Measurements from ENCODE around the gene FGA. TPM values are rescaled to one million over a fixed set of nuclear protein-coding genes. Genes with fewer than 3 reads are reported as not detected.

Gene FGA
- total RNA-seq, 1 experiment from 2014 or later, result 3.9 TPM

DNA sequence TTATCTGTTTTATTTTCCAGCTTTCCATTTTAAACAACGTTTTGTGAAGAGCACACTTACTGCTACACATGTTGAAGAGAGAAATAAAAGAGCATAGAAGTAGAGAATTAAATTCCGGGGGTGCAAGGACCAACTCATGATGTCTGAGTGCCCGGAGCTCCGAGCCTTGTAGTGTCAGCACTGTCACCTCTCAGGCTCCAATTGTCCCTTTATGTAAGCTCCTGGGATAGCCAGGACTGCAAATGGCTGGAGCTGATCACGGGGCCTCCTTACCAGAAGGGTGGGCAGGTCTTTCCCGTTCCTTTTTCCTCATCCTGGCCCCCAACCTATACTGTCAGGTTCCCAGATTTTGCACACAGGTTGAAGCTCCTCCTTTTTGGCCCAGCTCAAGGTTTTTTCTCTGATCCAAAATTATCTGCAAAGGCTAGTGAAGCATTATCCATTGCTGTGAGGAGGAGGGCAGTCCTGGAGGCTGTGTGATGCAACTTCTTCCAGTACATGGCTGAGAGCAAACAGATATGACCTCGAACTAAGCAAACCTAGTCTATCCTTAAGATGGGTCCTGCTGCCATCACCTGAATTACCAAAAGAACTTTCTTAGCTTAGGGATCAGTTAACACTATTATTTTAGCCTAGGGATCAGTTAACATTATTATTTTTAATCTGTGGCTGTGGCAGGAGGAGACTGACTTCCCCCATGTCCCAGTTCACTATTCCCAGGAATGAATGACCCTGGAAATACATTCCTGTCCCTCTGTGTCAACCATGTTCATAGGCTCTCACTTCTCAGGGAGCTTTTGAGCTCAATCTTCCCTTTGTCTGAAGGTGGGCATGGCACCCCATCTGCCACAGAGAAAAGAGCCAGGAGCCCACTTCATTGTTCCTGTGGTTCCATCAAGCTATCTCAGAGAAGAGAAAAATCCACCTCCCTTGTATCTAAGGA lies 22.2 kb upstream of the FGA start, which contains the start of gene FGG:
TSS of gene FGG (minus strand) at position 185 of the 943 bp plus-strand sequence. CDS start at position 138, 47 bp downstream.
- ATAC-seq, result no peak
- ChIA-PET RAD21 (ENCODE audit: low non-redundant PET in 1 of 2, low total read pairs in 2 of 2, uncharacterized antibody in 2 of 2, unreplicated experiment in 2 of 2) (interaction anchor here in 1 of 2 experiments (0.5 kb wide), 1 partner anchor 68 kb away, joined by 3 read pairs; no protein-coding TSS in a partner anchor), CTCF (interaction anchor here (1.0 to 1.8 kb wide), 3 partner anchors 14 to 54 kb away, joined by 3 to 4 read pairs (median 4); no protein-coding TSS in a partner anchor), POLR2A (no interaction called here)
- Histone ChIP-seq H3K9me2 (ENCODE audit: insufficient read depth) (no peaks in the 10 kb centered on the region), H3K27ac (ENCODE audit: low read depth, low read length) (no peak within 1 kb of the TSS), H3K27me3 (ENCODE audit: insufficient read depth, low read length) (no peaks in the 10 kb centered on the region), H3K4me1 (ENCODE audit: control insufficient read depth in 1 of 2, insufficient read depth in 2 of 2, low read length in 2 of 2) (no peaks in the 10 kb centered on the region), H3K9ac (ENCODE audit: low read length) (no peak within 1 kb of the TSS), H2AFZ (ENCODE audit: low read depth, low read length, poor library complexity, severe bottlenecking) (no peak within 1 kb of the TSS), H3K9me3 (ENCODE audit: control insufficient read depth in 1 of 2, insufficient read depth in 1 of 2, low read depth in 1 of 2, low read length in 2 of 2) (no peaks in the 10 kb centered on the region), H3K79me2 (ENCODE audit: insufficient read depth, low read length) (no peaks in the 10 kb centered on the region), H4K20me1 (ENCODE audit: insufficient read depth) (no peaks in the 10 kb centered on the region), H3K36me3 (ENCODE audit: control insufficient read depth in 1 of 2, insufficient read depth in 2 of 2, low read length in 2 of 2) (no peaks in the 10 kb centered on the region), H3K4me2 (ENCODE audit: low read length) (no peak within 1 kb of the TSS), H3K4me3 (replicated peaks in 1 of 2; ENCODE audit: low read depth in 1 of 2, low read length in 2 of 2) (no peak within 1 kb of the TSS)
- no TSS peak for BruUV-seq (replicated peaks)
- no peak for DNase-seq (ENCODE audit: low read depth, low spot score)
- TF ChIP-seq POLR2A (IDR thresholded peaks at IDR 0.05; ENCODE audit: borderline replicate concordance, extremely low read depth, insufficient read depth, insufficient read length) (no peak), CBX3 (IDR thresholded peaks at IDR 0.05; ENCODE audit: low read depth) (no peak), YY1 (IDR thresholded peaks at IDR 0.05; ENCODE audit: extremely low read depth, insufficient replicate concordance, low read depth, low read length) (no peak), EZH2phosphoT487 (IDR thresholded peaks at IDR 0.05; ENCODE audit: borderline replicate concordance) (no peak), EZH2 (IDR thresholded peaks at IDR 0.05) (no peak), SIN3A (IDR thresholded peaks at IDR 0.05; ENCODE audit: low read depth) (no peak), RAD21 (IDR thresholded peaks at IDR 0.05; ENCODE audit: low read depth) (no peak), JUND (IDR thresholded peaks at IDR 0.05) (no peak), ELF1 (IDR thresholded peaks at IDR 0.05; ENCODE audit: borderline replicate concordance, low read depth) (no peak), SRF (IDR thresholded peaks at IDR 0.05; ENCODE audit: low read depth) (no peak)
- TF ChIP-seq, protein P1, sequence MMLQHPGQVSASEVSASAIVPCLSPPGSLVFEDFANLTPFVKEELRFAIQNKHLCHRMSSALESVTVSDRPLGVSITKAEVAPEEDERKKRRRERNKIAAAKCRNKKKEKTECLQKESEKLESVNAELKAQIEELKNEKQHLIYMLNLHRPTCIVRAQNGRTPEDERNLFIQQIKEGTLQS (IDR thresholded peaks at IDR 0.05), result no peak
- TF ChIP-seq, protein P2, sequence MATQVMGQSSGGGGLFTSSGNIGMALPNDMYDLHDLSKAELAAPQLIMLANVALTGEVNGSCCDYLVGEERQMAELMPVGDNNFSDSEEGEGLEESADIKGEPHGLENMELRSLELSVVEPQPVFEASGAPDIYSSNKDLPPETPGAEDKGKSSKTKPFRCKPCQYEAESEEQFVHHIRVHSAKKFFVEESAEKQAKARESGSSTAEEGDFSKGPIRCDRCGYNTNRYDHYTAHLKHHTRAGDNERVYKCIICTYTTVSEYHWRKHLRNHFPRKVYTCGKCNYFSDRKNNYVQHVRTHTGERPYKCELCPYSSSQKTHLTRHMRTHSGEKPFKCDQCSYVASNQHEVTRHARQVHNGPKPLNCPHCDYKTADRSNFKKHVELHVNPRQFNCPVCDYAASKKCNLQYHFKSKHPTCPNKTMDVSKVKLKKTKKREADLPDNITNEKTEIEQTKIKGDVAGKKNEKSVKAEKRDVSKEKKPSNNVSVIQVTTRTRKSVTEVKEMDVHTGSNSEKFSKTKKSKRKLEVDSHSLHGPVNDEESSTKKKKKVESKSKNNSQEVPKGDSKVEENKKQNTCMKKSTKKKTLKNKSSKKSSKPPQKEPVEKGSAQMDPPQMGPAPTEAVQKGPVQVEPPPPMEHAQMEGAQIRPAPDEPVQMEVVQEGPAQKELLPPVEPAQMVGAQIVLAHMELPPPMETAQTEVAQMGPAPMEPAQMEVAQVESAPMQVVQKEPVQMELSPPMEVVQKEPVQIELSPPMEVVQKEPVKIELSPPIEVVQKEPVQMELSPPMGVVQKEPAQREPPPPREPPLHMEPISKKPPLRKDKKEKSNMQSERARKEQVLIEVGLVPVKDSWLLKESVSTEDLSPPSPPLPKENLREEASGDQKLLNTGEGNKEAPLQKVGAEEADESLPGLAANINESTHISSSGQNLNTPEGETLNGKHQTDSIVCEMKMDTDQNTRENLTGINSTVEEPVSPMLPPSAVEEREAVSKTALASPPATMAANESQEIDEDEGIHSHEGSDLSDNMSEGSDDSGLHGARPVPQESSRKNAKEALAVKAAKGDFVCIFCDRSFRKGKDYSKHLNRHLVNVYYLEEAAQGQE (IDR thresholded peaks at IDR 0.05; ENCODE audit: low read depth), result no peak
- TF ChIP-seq, protein P3, sequence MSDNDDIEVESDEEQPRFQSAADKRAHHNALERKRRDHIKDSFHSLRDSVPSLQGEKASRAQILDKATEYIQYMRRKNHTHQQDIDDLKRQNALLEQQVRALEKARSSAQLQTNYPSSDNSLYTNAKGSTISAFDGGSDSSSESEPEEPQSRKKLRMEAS (IDR thresholded peaks at IDR 0.05), result no peak
- intact Hi-C loops (cut with micrococcal nuclease), result loop anchor here (10.0 kb wide), 1 partner anchor 838 kb away; no protein-coding TSS in a partner anchor
